Measurements from ENCODE around the gene PCNX3. TPM values are rescaled to one million over a fixed set of nuclear protein-coding genes. Genes with fewer than 3 reads are reported as not detected.

Gene PCNX3
- total RNA-seq, 4 donors from 2014 or later, result 24.1 to 44.1 (median 34.4) TPM

DNA sequence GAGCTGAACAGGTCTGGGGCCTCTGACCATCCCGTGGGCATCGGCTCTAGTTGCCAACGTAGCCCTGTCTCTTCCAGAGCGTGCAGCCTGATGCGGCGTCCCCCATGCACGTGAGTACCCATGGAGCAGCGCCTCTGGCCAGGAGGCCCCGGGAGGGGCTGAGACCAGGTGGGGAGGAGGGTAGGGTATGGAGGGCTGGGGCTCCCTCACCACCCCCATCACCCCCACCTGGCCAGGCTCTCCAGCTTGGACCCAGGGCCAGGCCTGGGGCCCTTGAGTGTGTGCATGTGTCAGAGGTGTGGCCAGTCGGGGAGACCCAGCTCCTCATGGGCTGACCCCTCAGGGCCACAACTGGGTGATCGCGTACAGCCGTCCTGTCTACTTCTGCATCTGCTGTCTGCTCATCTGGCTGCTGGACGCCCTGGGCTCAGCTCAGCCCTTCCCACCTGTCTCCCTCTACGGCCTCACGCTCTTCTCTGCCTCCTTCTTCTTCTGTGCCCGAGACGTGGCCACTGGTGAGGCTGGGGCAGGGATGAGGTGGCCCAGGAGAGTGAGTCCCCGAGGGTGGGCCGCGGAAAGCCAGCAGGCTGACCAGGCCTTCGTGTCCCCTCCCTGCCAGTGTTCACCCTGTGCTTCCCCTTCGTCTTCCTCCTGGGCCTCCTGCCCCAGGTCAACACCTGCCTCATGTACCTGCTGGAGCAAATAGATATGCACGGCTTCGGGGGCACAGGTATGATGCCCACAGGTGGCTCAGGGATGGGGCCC is 8.5 kb downstream of the PCNX3 start:
- no peak overlapping the region for H3K4me3 ChIP-seq (ENCODE audit: low read depth, poor library complexity, severe bottlenecking)
- intact Hi-C loops (cut with DNase I; ENCODE audit: low total_unique reads), result no loop called here
- DNase-seq (ENCODE audit: low spot score in 2 of 2), result no peak
- 94 to 95% methylated on average over 17 to 25 of the region's 25 CpGs for WGBS, 2 donors
- TF ChIP-seq, protein P1, sequence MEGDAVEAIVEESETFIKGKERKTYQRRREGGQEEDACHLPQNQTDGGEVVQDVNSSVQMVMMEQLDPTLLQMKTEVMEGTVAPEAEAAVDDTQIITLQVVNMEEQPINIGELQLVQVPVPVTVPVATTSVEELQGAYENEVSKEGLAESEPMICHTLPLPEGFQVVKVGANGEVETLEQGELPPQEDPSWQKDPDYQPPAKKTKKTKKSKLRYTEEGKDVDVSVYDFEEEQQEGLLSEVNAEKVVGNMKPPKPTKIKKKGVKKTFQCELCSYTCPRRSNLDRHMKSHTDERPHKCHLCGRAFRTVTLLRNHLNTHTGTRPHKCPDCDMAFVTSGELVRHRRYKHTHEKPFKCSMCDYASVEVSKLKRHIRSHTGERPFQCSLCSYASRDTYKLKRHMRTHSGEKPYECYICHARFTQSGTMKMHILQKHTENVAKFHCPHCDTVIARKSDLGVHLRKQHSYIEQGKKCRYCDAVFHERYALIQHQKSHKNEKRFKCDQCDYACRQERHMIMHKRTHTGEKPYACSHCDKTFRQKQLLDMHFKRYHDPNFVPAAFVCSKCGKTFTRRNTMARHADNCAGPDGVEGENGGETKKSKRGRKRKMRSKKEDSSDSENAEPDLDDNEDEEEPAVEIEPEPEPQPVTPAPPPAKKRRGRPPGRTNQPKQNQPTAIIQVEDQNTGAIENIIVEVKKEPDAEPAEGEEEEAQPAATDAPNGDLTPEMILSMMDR (IDR thresholded peaks at IDR 0.05), result no peak
- no peak for TF ChIP-seq POLR2A (IDR thresholded peaks at IDR 0.05)

DNA sequence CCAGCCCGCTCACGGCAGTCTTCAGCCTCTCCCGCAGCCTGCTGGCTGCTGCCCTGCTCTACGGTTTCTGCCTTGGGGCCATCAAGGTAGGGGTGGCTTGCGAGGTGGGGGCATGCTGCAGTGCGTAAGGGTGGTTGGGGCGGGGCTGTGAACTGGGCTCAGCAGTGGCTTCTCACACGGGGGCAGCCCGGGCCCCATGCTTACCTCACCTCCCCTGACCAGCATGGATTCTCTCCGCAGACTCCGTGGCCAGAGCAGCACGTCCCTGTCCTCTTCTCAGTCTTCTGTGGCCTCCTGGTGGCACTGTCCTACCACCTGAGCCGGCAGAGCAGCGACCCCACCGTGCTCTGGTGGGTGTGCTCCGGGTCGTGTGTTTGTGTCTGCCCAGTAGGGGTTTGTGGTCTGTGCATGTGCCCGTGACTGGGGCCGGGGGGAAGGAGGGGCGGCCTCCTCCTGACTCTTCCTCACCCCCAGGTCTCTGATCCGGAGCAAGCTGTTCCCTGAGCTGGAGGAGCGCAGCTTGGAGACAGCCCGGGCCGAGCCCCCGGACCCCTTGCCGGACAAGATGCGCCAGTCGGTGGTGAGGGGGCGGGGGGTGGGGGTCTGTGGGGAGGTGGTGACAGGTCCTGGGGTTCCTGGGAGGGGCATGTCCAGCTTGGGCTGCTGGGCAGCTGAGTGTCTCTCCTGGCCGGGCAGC is 9.5 kb downstream of the PCNX3 start:
- intact Hi-C loops (cut with DNase I; ENCODE audit: low total_unique reads), result no loop called here
- WGBS, 2 donors, result 89 to 91% methylated on average over 23 of the region's 30 CpGs
- DNase-seq (ENCODE audit: low spot score in 2 of 2), result no peak
- no peak overlapping the region for H3K4me3 ChIP-seq (ENCODE audit: low read depth, poor library complexity, severe bottlenecking)
- TF ChIP-seq, protein P1 (IDR thresholded peaks at IDR 0.05), result no peak
- TF ChIP-seq POLR2A (IDR thresholded peaks at IDR 0.05), result no peak

DNA sequence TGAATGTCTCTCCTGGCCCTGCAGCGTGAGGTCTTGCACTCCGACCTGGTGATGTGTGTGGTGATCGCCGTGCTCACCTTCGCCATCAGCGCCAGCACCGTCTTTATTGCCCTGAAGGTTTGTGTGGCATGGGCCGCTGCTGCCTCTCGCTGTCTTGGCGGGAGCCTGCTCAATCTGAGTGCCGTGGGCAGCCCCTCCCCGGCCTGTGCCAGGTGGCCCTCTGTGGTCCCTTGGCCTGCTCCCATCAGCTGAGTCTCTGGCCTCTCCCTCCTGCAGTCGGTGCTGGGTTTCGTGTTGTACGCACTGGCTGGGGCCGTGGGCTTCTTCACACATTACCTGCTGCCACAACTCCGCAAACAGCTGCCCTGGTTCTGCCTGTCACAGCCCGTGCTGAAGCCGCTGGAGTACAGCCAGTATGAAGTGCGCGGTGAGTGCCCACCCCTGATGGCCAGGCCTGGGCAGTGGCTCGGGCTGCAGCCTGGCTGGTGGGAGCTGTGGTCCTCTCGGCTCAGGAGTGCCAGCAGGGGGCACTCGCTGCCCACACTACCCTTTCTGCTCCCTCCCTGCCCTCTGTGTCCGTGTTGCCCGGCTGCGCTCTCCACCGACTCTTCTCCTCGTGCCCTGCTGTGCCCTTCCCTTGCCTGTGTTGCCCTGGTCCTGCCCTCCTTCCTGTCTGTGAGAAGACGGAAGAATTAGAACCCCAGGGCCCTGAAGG is 10.2 kb downstream of the PCNX3 start:
- no peak for DNase-seq (ENCODE audit: low spot score in 2 of 2)
- intact Hi-C loops (cut with DNase I; ENCODE audit: low total_unique reads), result no loop called here
- no peak overlapping the region for H3K4me3 ChIP-seq (ENCODE audit: low read depth, poor library complexity, severe bottlenecking)
- no peak for TF ChIP-seq POLR2A (IDR thresholded peaks at IDR 0.05)
- TF ChIP-seq, protein P1 (IDR thresholded peaks at IDR 0.05), result no peak
- WGBS, 2 donors, result 78 to 79% methylated on average over 24 to 30 of the region's 30 CpGs

DNA sequence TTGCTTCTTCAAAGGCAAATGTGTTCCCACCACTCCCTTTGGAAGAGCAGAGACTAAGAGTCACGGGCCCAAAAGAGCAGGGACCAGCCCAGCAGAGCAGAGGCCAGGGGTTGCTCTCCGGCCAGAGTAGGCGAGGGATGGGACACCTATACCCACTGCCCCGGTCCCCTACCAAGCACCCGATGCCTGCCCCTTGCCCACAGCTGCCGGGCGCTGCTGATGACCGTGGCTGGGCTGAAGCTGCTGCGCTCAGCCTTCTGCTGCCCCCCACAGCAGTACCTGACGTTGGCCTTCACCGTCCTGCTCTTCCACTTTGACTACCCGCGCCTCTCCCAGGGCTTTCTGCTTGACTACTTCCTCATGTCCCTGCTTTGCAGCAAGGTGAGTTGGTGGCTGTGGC is 11.6 kb downstream of the PCNX3 start:
- intact Hi-C loops (cut with DNase I; ENCODE audit: low total_unique reads), result no loop called here
- WGBS, 2 donors, result 92 to 93% methylated on average over 13 of the region's 13 CpGs

DNA sequence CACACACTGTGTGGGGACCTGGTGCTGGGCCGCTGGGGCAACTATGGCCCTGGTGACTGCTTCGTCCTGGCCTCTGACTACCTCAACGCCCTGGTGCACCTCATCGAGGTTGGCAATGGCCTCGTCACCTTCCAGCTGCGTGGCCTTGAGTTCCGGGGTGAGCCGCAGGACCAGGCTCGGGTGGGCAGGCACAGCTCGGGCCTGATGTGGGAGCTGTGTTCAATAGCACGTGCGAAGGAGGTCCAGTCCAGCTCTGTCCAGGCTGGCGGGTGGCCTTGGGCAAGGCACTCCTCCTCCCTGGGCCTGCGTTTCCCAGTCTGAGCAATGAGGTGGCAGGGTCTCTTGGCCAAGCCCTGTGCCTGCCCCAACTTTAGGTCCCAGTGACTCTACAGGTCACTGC is 14.0 kb downstream of the PCNX3 start:
- no peak overlapping the region for H3K4me3 ChIP-seq (ENCODE audit: low read depth, poor library complexity, severe bottlenecking)

More for the DNA sequence above, 11.6 kb downstream of the PCNX3 start:
- no peak for DNase-seq (ENCODE audit: low spot score in 2 of 2)
- H3K4me3 ChIP-seq (ENCODE audit: low read depth, poor library complexity, severe bottlenecking), result no peak overlapping the region
- TF ChIP-seq POLR2A (IDR thresholded peaks at IDR 0.05), result no peak
- TF ChIP-seq, protein P1 (IDR thresholded peaks at IDR 0.05), result no peak

More for the DNA sequence above, 14.0 kb downstream of the PCNX3 start:
- TF ChIP-seq POLR2A (IDR thresholded peaks at IDR 0.05), result no peak
- TF ChIP-seq, protein P1 (IDR thresholded peaks at IDR 0.05), result no peak
- intact Hi-C loops (cut with DNase I; ENCODE audit: low total_unique reads), result no loop called here
- no peak for DNase-seq (ENCODE audit: low spot score in 2 of 2)
- 96 to 99% methylated on average over 14 of the region's 14 CpGs for whole genome bisulfite sequencing, 2 donors
